CD4-positive, alpha-beta T cell treated with Interleukin-4 for 4 hours (primary cell): ENCODE measurements around the gene GJC2.
A peak's percentile ranks its signal among the peaks of the same experiment; 100 is the strongest.
"Not testable (repeated sequence)": the region's sequence is repeated elsewhere in the genome, so short reads cannot be mapped to it uniquely, and the experiment has no call there.

ENCODE experiments used
- DNase-seq: peaks from one replicate; pipeline ENCODE4 v3.0.0-alpha.2; 2020

GJC2 gene

GRCh38 chr1:228174482-228175315 lies 25.0 kb downstream of the GJC2 start:
- peak; percentile 25 for DNase-seq

- no peak for DNase-seq
Observed at GRCh38 chr1:228175316-228176023, 25.7 kb downstream of the GJC2 start.

GRCh38 chr1:228176024-228176395 lies 26.3 kb downstream of the GJC2 start:
- no peak for DNase-seq

GRCh38 chr1:228176461-228177182 lies 26.9 kb downstream of the GJC2 start:
- no peak for DNase-seq

- DNase-seq = no peak
Observed at GRCh38 chr1:228177183-228177475, 27.4 kb downstream of the GJC2 start.

- DNase-seq = no peak
Observed at GRCh38 chr1:228177721-228178710, 28.3 kb downstream of the GJC2 start.

GRCh38 chr1:228178737-228179684 lies 29.3 kb downstream of the GJC2 start:
- no peak for DNase-seq

GRCh38 chr1:228180271-228180958 lies 30.7 kb downstream of the GJC2 start:
- no peak for DNase-seq

GRCh38 chr1:228180959-228181644 lies 31.4 kb downstream of the GJC2 start:
- no peak for DNase-seq

- DNase-seq = no peak
Observed at GRCh38 chr1:228181645-228182034, 31.9 kb downstream of the GJC2 start.

- no peak for DNase-seq
Observed at GRCh38 chr1:228182296-228183030, 32.7 kb downstream of the GJC2 start.

GRCh38 chr1:228184152-228184551 lies 34.4 kb downstream of the GJC2 start:
- DNase-seq = no peak

GRCh38 chr1:228185641-228185965 lies 35.9 kb downstream of the GJC2 start:
- DNase-seq = peak; percentile 61

GRCh38 chr1:228188249-228188648 lies 38.5 kb downstream of the GJC2 start:
- DNase-seq = not testable (repeated sequence)

GRCh38 chr1:228190182-228190581 lies 40.5 kb downstream of the GJC2 start:
- no peak for DNase-seq

GRCh38 chr1:228190778-228191177 lies 41.0 kb downstream of the GJC2 start:
- no peak for DNase-seq

GRCh38 chr1:228194436-228194835 lies 44.7 kb downstream of the GJC2 start:
- no peak for DNase-seq

GRCh38 chr1:228194921-228195812 lies 45.4 kb downstream of the GJC2 start:
- no peak for DNase-seq
